ENCODE data around the gene EMID1.

DNA sequence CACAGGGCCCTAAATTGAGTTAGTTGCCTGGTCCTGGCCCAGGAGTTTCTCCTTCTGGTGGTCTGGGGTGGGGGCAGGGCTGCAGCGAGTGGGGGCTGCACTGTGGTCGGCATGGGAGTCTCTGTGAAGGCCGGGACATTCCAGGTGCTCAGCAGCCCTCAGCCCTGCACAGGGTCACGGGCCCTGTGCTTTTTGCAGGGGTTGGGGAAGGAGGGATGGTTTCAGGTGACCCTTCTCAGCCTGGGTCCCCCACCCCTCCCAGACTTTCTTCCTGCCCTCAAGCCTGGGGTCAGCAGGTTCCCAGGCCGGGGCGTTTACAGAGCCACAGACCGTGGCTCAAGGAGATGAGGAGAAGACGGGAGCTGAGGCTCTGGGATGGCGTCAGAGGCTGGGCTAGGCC is 7.8 kb downstream of the EMID1 start:
- TF ChIP-seq, protein P1, sequence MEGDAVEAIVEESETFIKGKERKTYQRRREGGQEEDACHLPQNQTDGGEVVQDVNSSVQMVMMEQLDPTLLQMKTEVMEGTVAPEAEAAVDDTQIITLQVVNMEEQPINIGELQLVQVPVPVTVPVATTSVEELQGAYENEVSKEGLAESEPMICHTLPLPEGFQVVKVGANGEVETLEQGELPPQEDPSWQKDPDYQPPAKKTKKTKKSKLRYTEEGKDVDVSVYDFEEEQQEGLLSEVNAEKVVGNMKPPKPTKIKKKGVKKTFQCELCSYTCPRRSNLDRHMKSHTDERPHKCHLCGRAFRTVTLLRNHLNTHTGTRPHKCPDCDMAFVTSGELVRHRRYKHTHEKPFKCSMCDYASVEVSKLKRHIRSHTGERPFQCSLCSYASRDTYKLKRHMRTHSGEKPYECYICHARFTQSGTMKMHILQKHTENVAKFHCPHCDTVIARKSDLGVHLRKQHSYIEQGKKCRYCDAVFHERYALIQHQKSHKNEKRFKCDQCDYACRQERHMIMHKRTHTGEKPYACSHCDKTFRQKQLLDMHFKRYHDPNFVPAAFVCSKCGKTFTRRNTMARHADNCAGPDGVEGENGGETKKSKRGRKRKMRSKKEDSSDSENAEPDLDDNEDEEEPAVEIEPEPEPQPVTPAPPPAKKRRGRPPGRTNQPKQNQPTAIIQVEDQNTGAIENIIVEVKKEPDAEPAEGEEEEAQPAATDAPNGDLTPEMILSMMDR (optimal IDR thresholded peaks at IDR 0.05 in 1 of 3, IDR thresholded peaks at IDR 0.05 in 1 of 3, conservative IDR thresholded peaks at IDR 0.05 in 1 of 3; ENCODE audit: extremely low read depth in 1 of 3, insufficient read depth in 2 of 3, low read length in 3 of 3) = no peak
- no peak for TF ChIP-seq EZH2 (IDR thresholded peaks at IDR 0.05; ENCODE audit: low read length)

Data from keratinocyte (primary cell).